HepG2 (cell line): ENCODE data around the gene PXDC1. TPM values are rescaled to one million over a fixed set of nuclear protein-coding genes. Genes with fewer than 3 reads are reported as not detected.

Experiments
- HDAC6 ChIP-seq: fragments of 200-600 bp; sonication (generic); IDR thresholded peaks from 2 replicates; pipeline ENCODE4 v1.7.0; 2017; ENCODE audit warnings: mild to moderate bottlenecking, antibody characterized with exemption, low read length, low read depth
- NRL ChIP-seq: sonication (generic); formaldehyde crosslinking; IDR thresholded peaks from 2 replicates; pipeline ENCODE4 v1.5.0; 2020; ENCODE audit warnings: missing genetic modification reagents, mild to moderate bottlenecking, moderate library complexity, borderline replicate concordance
- PLRG1 ChIP-seq: fragments of 450-650 bp; conservative IDR thresholded peaks from 2 replicates; pipeline ENCODE4 v1.6.1; 2016
- SKIL ChIP-seq: sonication (generic); formaldehyde crosslinking; IDR thresholded peaks from 2 replicates; pipeline ENCODE4 v1.8.0; 2022; ENCODE audit warnings: missing genetic modification reagents, mild to moderate bottlenecking, moderate library complexity, borderline replicate concordance
- ZBTB7A ChIP-seq: sonication (generic); formaldehyde crosslinking; IDR thresholded peaks from 2 replicates; pipeline ENCODE4 v1.8.0; 2022; ENCODE audit warnings: mild to moderate bottlenecking, missing genetic modification reagents
- ZC3H13 ChIP-seq: sonication (generic); formaldehyde crosslinking; IDR thresholded peaks from 2 replicates; pipeline ENCODE4 v1.8.1; 2023; ENCODE audit warnings: mild to moderate bottlenecking, missing genetic modification reagents, moderate library complexity
- ZEB1 ChIP-seq: IDR thresholded peaks from 2 replicates; pipeline ENCODE4 v1.6.1; 2012; ENCODE audit warnings: mild to moderate bottlenecking, low read depth, inconsistent platforms; ENCODE audit not compliant: insufficient replicate concordance
- ZIK1 ChIP-seq: sonication (generic); formaldehyde crosslinking; IDR thresholded peaks from 2 replicates; pipeline ENCODE4 v1.5.0; 2020; ENCODE audit warnings: mild to moderate bottlenecking, low read depth, missing genetic modification reagents, borderline replicate concordance
- ZNF318 ChIP-seq: sonication (generic); formaldehyde crosslinking; IDR thresholded peaks from 2 replicates; pipeline ENCODE4 v1.4.0; 2020; ENCODE audit warnings: mild to moderate bottlenecking, missing genetic modification reagents
- ZNF326 ChIP-seq: sonication (generic); formaldehyde crosslinking; IDR thresholded peaks from 2 replicates; pipeline ENCODE4 v1.4.0; 2020; ENCODE audit warnings: missing genetic modification reagents, borderline replicate concordance
- polyA plus RNA-seq, 8 experiments: library from polyadenylated mRNA; depleted of rRNA in 3 of 8; stranded (reverse) in 7 of 8; unstranded in 1 of 8; fragments of >200 nt; fragmentation: Illumina TruSeq in 4 of 8; extraction: Trizol in 4 of 8; gene quantifications; 2 replicates each; pipeline versions ENCODE4 v1.2.1 to v1.2.3, GENCODE V29; 2011 to 2016; ENCODE audit warnings: low read depth in 4 of 8, missing spikeins in 1 of 8, mixed read lengths in 1 of 8; ENCODE audit not compliant: insufficient read depth in 1 of 8
- total RNA-seq, 5 experiments: library from RNA; depleted of rRNA; stranded (reverse); fragments of >200 nt; fragmentation: Illumina TruSeq; extraction: Trizol; gene quantifications; 2 replicates each; pipeline ENCODE4 v1.2.3, GENCODE V29; 2016; ENCODE audit warnings: low read depth in 1 of 5
- TF ChIP-seq, protein P1 (sequence below): sonication (generic); formaldehyde crosslinking; IDR thresholded peaks from 2 replicates; pipeline ENCODE4 v1.4.0; 2020; ENCODE audit warnings: low read depth, mild to moderate bottlenecking, missing genetic modification reagents
- TF ChIP-seq, protein P2 (sequence below): IDR thresholded peaks from 2 replicates; pipeline ENCODE4 v1.6.1; 2016; ENCODE audit warnings: missing compliant biosample characterization, missing genetic modification reagents, borderline replicate concordance
- TF ChIP-seq, protein P3 (sequence below): sonication (generic); formaldehyde crosslinking; IDR thresholded peaks from 2 replicates; pipeline ENCODE4 v1.4.0; 2020; ENCODE audit warnings: missing genetic modification reagents, borderline replicate concordance

Gene PXDC1
- total and polyA plus RNA-seq, 2 of the 13 experiments (the other 11 are each of a cell fraction or from before 2014, with no cell fraction given), result 32.4 to 34.7 TPM

- TF ChIP-seq ZNF318 (no peak), NRL (no peak), HDAC6 (no peak), ZEB1 (no peak), ZBTB7A (no peak), ZC3H13 (CRISPR knock-in tag) (no peak), PLRG1 (no peak), ZIK1 (no peak), SKIL (CRISPR knock-in tag) (no peak), ZNF326 (CRISPR knock-in tag) (no peak)
- TF ChIP-seq, protein P1, sequence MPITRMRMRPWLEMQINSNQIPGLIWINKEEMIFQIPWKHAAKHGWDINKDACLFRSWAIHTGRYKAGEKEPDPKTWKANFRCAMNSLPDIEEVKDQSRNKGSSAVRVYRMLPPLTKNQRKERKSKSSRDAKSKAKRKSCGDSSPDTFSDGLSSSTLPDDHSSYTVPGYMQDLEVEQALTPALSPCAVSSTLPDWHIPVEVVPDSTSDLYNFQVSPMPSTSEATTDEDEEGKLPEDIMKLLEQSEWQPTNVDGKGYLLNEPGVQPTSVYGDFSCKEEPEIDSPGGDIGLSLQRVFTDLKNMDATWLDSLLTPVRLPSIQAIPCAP (CRISPR knock-in tag), result no peak
- TF ChIP-seq, protein P2, sequence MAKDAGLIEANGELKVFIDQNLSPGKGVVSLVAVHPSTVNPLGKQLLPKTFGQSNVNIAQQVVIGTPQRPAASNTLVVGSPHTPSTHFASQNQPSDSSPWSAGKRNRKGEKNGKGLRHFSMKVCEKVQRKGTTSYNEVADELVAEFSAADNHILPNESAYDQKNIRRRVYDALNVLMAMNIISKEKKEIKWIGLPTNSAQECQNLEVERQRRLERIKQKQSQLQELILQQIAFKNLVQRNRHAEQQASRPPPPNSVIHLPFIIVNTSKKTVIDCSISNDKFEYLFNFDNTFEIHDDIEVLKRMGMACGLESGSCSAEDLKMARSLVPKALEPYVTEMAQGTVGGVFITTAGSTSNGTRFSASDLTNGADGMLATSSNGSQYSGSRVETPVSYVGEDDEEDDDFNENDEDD (CRISPR knock-in tag), result no peak
- TF ChIP-seq, protein P3, sequence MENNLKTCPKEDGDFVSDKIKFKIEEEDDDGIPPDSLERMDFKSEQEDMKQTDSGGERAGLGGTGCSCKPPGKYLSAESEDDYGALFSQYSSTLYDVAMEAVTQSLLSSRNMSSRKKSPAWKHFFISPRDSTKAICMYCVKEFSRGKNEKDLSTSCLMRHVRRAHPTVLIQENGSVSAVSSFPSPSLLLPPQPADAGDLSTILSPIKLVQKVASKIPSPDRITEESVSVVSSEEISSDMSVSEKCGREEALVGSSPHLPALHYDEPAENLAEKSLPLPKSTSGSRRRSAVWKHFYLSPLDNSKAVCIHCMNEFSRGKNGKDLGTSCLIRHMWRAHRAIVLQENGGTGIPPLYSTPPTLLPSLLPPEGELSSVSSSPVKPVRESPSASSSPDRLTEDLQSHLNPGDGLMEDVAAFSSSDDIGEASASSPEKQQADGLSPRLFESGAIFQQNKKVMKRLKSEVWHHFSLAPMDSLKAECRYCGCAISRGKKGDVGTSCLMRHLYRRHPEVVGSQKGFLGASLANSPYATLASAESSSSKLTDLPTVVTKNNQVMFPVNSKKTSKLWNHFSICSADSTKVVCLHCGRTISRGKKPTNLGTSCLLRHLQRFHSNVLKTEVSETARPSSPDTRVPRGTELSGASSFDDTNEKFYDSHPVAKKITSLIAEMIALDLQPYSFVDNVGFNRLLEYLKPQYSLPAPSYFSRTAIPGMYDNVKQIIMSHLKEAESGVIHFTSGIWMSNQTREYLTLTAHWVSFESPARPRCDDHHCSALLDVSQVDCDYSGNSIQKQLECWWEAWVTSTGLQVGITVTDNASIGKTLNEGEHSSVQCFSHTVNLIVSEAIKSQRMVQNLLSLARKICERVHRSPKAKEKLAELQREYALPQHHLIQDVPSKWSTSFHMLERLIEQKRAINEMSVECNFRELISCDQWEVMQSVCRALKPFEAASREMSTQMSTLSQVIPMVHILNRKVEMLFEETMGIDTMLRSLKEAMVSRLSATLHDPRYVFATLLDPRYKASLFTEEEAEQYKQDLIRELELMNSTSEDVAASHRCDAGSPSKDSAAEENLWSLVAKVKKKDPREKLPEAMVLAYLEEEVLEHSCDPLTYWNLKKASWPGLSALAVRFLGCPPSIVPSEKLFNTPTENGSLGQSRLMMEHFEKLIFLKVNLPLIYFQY, result no peak
These were observed 13.7 kb downstream of the PXDC1 start (continued) for GRCh38 chr6:3737831-3738210.
